Endodermal cell (in vitro differentiated cells): ENCODE results near the gene SENP6. TPM values are rescaled to one million over a fixed set of nuclear protein-coding genes. Genes with fewer than 3 reads are reported as not detected.
A peak's percentile ranks its signal among the peaks of the same experiment; 100 is the strongest.

Experiments
- DNase-seq: peaks from one replicate; pipeline ENCODE4 v3.0.0-alpha.2; 2017
- H3K27ac ChIP-seq: 2 replicates; pipeline ENCODE4 v1.5.1; 2013; ENCODE audit warnings: mild to moderate bottlenecking, low read depth, low read length, moderate library complexity
- H3K27me3 ChIP-seq: 2 replicates; pipeline ENCODE4 v1.6.1; 2013; ENCODE audit warnings: mild to moderate bottlenecking, low read length, moderate library complexity; ENCODE audit not compliant: insufficient read depth, control insufficient read depth, poor library complexity, severe bottlenecking
- H3K36me3 ChIP-seq: 2 replicates; pipeline ENCODE4 v1.7.0; 2013; ENCODE audit warnings: mild to moderate bottlenecking, low read length, moderate library complexity; ENCODE audit not compliant: control insufficient read depth, insufficient read depth
- H3K4me1 ChIP-seq: one replicate; pipeline ENCODE4 v1.7.0; 2013; ENCODE audit warnings: low read length; ENCODE audit not compliant: control insufficient read depth, insufficient read depth
- H3K4me3 ChIP-seq: 2 replicates; pipeline ENCODE4 v1.5.1; 2013; ENCODE audit warnings: mild to moderate bottlenecking, low read length, moderate library complexity
- H3K9ac ChIP-seq: 2 replicates; pipeline ENCODE4 v1.6.1; 2013; ENCODE audit warnings: mild to moderate bottlenecking, low read length, moderate library complexity; ENCODE audit not compliant: poor library complexity, severe bottlenecking; ENCODE audit errors: extremely low read depth
- H3K9me3 ChIP-seq: 2 replicates; pipeline ENCODE4 v1.6.1; 2013; ENCODE audit warnings: mild to moderate bottlenecking, low read length, moderate library complexity; ENCODE audit not compliant: control insufficient read depth
- H3K27ac Mint-ChIP-seq: 2 replicates; pipeline ENCODE4 v1.8.0; 2020; ENCODE audit warnings: mixed read lengths
- H3K27me3 Mint-ChIP-seq: 2 replicates; pipeline ENCODE4 v1.8.0; 2021; ENCODE audit warnings: mild to moderate bottlenecking, mixed read lengths; ENCODE audit not compliant: insufficient read depth
- H3K36me3 Mint-ChIP-seq: 2 replicates; pipeline ENCODE4 v1.8.0; 2020; ENCODE audit warnings: low read depth, mixed read lengths
- H3K4me1 Mint-ChIP-seq: 2 replicates; pipeline ENCODE4 v1.8.0; 2020; ENCODE audit warnings: mixed read lengths
- H3K4me3 Mint-ChIP-seq: 2 replicates; pipeline ENCODE4 v1.8.0; 2020; ENCODE audit warnings: mild to moderate bottlenecking, moderate library complexity, mixed read lengths
- H3K9me3 Mint-ChIP-seq: 2 replicates; pipeline ENCODE4 v1.8.0; 2020; ENCODE audit warnings: mild to moderate bottlenecking, mixed read lengths
- CTCF ChIP-seq: fragments of 200-600 bp; sonication (generic); conservative IDR thresholded peaks from 2 replicates; pipeline ENCODE4 v1.5.0; 2021; ENCODE audit warnings: antibody characterized with exemption, mild to moderate bottlenecking
- WGBS, 2 experiments: methylation state at CpG; one replicate each; pipeline versions ENCODE4 v1.1.5 to v1.1.7; 2013; ENCODE audit warnings: missing lambda C conversion rate in 2 of 2, mixed read lengths in 1 of 2; ENCODE audit not compliant: insufficient coverage in 1 of 2, insufficient read length in 1 of 2; 5-methylcytosine and 5-hydroxymethylcytosine counted together
- total RNA-seq, 2 donors: library from RNA; stranded (reverse); fragmentation: NEBNext Ultra II Directional in 1 of 2; extraction: Animal tissue kit (Norgen Biotek cat#: 25700) in 1 of 2; gene quantifications; 2 replicates in 1 of 2; 3 replicates in 1 of 2; pipeline ENCODE4 v1.2.1, GENCODE V29; 2021

The SENP6 gene
- total RNA-seq, 2 donors from 2014 or later: 101 to 113 TPM

DNA sequence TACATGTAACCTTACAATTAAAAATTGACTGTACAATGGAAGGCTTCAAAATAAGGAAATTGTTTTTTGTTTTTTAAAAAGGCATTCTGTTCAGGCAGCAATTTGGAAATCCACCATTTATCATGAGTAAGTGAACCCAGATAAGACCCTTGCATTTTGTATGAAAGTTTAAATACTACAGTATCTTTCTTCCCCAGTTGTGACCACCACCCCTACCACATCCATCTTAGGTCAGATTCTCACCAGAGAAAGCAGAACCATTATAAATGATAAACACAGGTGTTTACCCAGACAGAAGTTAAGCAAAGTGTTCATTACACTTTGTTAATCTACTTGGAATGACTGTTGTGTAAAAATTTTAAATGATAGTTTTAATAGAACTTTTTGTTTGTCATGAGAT, 20.2 kb downstream of the SENP6 start:
- no peak overlapping the region for H3K4me3 ChIP-seq
- peaks cover 58% of the 10 kb centered on the region for H3K36me3 ChIP-seq
- Mint-ChIP-seq H3K27ac (peak overlapping the region; percentile 31), H3K4me1 (peaks cover 2% of the 10 kb centered on the region), H3K36me3 (peaks cover 51% of the 10 kb centered on the region), H3K4me3 (no peak overlapping the region), H3K27me3 (no peaks in the 10 kb centered on the region), H3K9me3 (peaks cover 19% of the 10 kb centered on the region)
- no peak overlapping the region for H3K27ac ChIP-seq
- TF ChIP-seq CTCF: no peak
- H3K27me3 ChIP-seq: no peaks in the 10 kb centered on the region
- no peak for DNase-seq
- H3K4me1 ChIP-seq: no peaks in the 10 kb centered on the region
- H3K9me3 ChIP-seq: peaks cover 18% of the 10 kb centered on the region
- H3K9ac ChIP-seq: no peak overlapping the region

DNA sequence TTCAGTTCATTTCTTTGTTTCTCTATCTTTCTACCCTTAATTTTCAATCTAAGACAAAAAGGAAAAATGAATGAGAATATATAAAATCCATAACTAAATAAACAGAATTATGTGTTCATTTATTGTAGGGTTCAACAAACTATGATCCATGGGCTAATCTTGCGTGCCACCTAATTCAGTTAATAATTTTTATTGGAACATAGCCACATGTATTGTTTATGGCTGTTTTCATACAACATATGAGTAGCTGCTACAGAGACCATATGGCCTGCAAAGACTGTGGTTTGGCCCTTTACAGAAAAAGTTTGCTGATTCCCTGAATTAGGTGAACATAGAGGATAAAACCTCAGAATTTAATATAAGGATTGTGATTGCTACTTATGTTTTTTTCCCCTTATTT, 21.8 kb downstream of the SENP6 start:
- H3K9me3 Mint-ChIP-seq: peaks cover 6% of the 10 kb centered on the region
- peak overlapping the region; percentile 55 for H3K27ac Mint-ChIP-seq
- H3K4me1 Mint-ChIP-seq: peaks cover 2% of the 10 kb centered on the region
- Histone ChIP-seq H3K27me3 (no peaks in the 10 kb centered on the region), H3K4me1 (no peaks in the 10 kb centered on the region), H3K9me3 (peaks cover 6% of the 10 kb centered on the region), H3K9ac (no peak overlapping the region), H3K4me3 (no peak overlapping the region), H3K27ac (no peak overlapping the region), H3K36me3 (peaks cover 67% of the 10 kb centered on the region)
- DNase-seq: no peak
- no peak overlapping the region for H3K4me3 Mint-ChIP-seq
- no peak for TF ChIP-seq CTCF
- peaks cover 50% of the 10 kb centered on the region for H3K36me3 Mint-ChIP-seq
- WGBS, 2 experiments: 100% methylated on average over 1 of the region's 1 CpG; no CpG with 5 or more reads in 1 of the 2 experiments
- no peaks in the 10 kb centered on the region for H3K27me3 Mint-ChIP-seq

DNA sequence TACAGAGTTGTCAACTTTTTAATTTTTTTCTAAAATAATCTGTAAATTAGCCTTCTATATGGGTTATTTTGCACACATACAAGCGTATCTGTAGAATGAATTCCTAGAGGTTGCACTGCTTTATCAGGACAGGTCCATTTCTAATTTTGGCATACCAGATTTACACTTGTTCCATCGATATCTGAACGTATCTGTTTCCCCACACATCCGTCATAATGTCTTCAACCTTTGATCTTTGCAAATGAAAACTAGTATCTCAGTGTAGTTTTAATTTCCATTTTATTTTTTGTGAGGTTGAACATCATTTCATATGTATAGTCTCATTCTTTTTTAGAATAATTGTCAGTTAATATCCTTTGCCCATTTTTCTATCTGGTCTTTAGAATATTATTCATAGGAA, 22.7 kb downstream of the SENP6 start:
- Histone ChIP-seq H3K4me1 (no peaks in the 10 kb centered on the region), H3K36me3 (peaks cover 71% of the 10 kb centered on the region), H3K9me3 (no peaks in the 10 kb centered on the region), H3K9ac (no peak overlapping the region), H3K27me3 (no peaks in the 10 kb centered on the region), H3K4me3 (no peak overlapping the region), H3K27ac (no peak overlapping the region)
- WGBS, 2 experiments: 94 to 97% methylated on average over 2 to 4 of the region's 4 CpGs
- Mint-ChIP-seq H3K36me3 (peaks cover 48% of the 10 kb centered on the region), H3K27ac (no peak overlapping the region), H3K9me3 (peaks cover under 1% of the 10 kb centered on the region), H3K27me3 (no peaks in the 10 kb centered on the region), H3K4me3 (no peak overlapping the region), H3K4me1 (peaks cover 2% of the 10 kb centered on the region)
- DNase-seq: no peak
- no peak for TF ChIP-seq CTCF
